ENCODE data around the gene TUBB. TPM values are rescaled to one million over a fixed set of nuclear protein-coding genes. Genes with fewer than 3 reads are reported as not detected.

Gene TUBB
- total and polyA plus RNA-seq, 9 of the 15 experiments (the other 6 are each of a cell fraction or from before 2014, with no cell fraction given) = 971 to 2,870 (median 1,478) TPM

- TF ChIP-seq ZBTB49 (CRISPR knock-in tag; IDR thresholded peaks at IDR 0.05; ENCODE audit: borderline replicate concordance) = 0 out of 2 replicates have a peak, but pooled peaks have one; percentile 86
- no peak for TF ChIP-seq BRCA1 (IDR thresholded peaks at IDR 0.05)
- TF ChIP-seq BRCA1 (CRISPR knock-in tag; IDR thresholded peaks at IDR 0.05) = 0 out of 2 replicates have a peak, but pooled peaks have one; percentile 37
- 0 out of 2 replicates have a peak, but pooled peaks have one; percentile 8 for TF ChIP-seq ZNF766 (CRISPR knock-in tag; conservative IDR thresholded peaks at IDR 0.05)
- no peak; the same call in 1 of the 2 replicates for TF ChIP-seq CHCHD3 (CRISPR knock-in tag; IDR thresholded peaks at IDR 0.05)
- no peak for TF ChIP-seq ZNF398 (CRISPR knock-in tag; IDR thresholded peaks at IDR 0.05)
- no peak for TF ChIP-seq WHSC1 (IDR thresholded peaks at IDR 0.05; ENCODE audit: low read length)
- TF ChIP-seq ZBTB40 (IDR thresholded peaks at IDR 0.05) = peak; percentile 62
- no peak for TF ChIP-seq ZBTB40 (CRISPR knock-in tag; IDR thresholded peaks at IDR 0.05)
- peak; percentile 26 for TF ChIP-seq CHD1 (IDR thresholded peaks at IDR 0.05; ENCODE audit: low read length)
- no peak for TF ChIP-seq MBD1 (CRISPR knock-in tag; IDR thresholded peaks at IDR 0.05)
- TF ChIP-seq XRCC5 (IDR thresholded peaks at IDR 0.05; ENCODE audit: low read depth, low read length) = peak; percentile 23
Observed at GRCh38 chr6:30686908-30687658, 33.1 kb upstream of the TUBB start (continued).

Data from K562 (cell line).